HG03175 (cell line): ENCODE results near the gene LMBRD2.

Experiments used
- ATAC-seq: cut with Tn5 transposase; IDR thresholded peaks from one replicate; pipeline ENCODE4 v1.9.1; 2021; ENCODE audit warnings: mild to moderate bottlenecking, moderate library complexity; ENCODE audit not compliant: unreplicated experiment

LMBRD2 gene

DNA sequence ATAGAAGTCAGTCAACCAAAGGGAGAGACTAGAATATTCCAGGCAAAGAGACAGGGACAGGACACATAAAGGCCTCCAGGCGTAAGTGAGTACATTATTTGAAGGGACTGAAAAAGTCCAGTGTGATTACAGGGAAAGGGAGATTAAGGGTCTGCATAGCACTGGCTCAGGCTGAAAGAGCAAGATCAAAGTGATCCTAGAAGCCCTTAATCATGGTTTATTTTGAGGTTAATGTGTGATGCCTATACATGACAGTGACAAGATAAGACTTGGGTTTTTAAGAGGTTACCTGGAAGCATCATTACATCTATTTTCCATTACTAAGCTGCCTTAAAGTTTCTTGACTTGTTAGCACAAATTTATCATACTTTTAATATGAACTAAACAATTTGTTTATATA is 25.8 kb downstream of the LMBRD2 start:
- no peak for ATAC-seq

DNA sequence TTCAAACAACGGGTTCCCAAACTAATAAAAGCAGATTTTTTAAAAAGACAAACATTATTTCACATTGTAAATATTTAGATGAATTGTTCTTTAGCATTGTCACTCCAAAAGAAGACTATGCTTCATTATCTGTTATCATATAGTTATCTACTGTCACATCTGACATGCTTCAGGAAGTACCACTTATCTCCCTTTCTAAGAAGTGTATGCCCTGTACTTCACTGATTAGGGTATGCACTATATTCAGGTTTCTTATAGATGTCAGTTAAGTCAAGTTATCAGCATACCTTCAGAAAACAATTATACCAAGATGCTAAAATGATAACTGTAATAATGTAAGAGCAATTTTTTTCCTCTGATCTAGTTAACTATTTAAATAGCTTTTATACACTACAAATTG is 40.4 kb downstream of the LMBRD2 start:
- no peak for ATAC-seq

DNA sequence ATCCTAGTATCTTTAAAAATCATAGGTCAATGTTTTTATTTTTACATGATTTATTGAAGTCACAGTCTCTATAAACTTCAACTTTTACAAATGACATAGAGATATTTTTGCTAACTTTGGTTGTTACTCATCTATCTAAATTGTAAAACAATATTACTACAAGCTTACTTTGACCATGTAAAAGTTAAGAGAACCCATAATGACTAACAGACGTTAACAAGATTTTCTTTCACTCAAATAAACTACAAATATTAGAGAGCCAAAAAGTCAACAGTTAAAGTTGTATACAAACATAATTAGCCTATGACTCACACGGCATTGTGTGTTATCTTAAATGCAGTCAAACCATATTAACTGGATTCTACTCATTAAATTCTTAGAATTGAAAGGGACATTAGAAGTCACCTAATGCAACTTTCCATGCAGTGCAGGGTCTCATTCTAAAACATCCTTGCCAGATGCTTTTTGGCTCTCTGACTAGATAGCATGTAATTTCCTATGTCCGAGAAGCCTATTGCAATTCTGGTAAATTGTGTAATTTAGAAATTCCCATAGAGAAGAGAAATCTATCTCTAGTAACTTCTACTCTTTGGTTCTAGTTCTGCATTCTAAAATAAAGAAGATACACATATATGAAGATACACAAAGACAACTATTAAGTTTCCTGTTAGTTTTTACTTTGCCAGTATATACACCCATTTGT is 42.8 kb downstream of the LMBRD2 start:
- no peak for ATAC-seq

DNA sequence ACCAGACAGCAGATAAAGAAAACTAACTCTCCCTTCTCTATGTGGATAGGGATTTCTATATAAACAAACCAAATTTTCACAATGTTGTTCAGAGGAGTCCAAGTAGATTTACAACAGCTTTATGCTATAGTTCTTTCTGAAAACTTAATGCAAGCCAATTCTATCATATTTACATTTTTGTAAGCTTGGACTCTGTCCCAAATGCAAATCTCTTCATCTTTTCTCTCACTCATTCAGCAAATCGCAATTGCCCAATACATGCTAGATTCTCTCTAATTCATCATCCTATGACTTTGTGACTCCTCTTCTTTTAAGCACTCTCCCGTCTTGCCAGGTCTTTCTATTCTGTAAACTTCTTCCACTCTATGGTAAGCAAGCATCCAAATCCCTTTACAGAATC is 45.9 kb downstream of the LMBRD2 start:
- no peak for ATAC-seq

DNA sequence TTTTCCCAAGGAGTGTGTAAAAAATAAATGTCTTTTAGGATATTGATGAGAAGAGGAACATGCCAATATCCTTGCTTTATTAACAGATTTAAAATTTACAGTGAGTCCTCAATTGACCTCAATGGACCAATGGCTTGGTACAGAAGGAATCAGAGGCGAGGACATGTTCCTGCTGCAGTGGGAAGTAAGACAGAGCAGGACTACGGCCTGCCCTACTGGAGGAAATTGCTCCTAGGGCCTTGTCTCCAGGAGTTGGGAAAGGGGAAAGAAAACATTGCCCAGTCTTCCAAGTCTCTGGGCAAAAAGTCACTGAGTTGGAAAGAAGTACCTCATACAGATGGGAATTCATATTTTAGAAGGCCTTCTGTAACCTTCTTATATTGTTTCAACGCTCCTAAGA is 51.9 kb downstream of the LMBRD2 start:
- ATAC-seq = no peak

DNA sequence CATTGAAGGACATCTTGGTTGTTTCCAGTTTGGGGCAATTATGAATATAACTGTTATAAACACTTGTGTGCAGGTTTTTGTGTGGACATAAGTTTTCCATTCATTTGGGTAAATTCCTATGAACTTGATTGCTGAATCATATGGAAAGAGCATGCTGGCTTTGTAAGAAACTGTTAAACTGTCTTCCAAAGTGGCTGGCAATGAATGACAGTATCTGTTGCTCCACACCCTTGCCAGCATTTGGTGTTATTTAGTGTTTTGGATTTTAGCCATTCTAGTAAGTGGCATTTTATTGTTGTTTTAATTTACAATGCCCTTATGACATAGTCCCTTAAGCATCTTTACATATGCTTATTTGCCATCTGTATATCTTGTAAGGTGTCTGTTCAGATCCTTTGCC is 55.2 kb downstream of the LMBRD2 start:
- ATAC-seq = no peak

DNA sequence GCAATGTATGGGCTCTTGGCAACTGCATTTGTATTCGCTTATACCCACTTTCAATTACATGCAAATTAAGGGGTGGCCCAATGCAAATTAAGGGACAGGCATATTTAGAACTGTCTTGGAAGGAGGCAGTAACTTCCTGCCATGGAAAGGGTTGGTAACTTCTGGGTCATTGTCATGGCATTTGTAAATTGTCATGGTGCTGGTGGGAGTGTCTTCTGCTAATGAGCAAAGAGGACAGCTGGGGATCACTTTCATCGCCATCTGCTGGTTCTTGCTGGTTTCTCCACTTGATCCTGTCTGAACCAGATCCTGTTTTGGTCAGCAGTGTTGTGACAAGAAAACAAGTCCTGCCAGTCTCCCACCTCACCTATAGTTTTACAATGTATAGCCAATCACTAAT is 61.7 kb downstream of the LMBRD2 start:
- ATAC-seq = peak; percentile 89

DNA sequence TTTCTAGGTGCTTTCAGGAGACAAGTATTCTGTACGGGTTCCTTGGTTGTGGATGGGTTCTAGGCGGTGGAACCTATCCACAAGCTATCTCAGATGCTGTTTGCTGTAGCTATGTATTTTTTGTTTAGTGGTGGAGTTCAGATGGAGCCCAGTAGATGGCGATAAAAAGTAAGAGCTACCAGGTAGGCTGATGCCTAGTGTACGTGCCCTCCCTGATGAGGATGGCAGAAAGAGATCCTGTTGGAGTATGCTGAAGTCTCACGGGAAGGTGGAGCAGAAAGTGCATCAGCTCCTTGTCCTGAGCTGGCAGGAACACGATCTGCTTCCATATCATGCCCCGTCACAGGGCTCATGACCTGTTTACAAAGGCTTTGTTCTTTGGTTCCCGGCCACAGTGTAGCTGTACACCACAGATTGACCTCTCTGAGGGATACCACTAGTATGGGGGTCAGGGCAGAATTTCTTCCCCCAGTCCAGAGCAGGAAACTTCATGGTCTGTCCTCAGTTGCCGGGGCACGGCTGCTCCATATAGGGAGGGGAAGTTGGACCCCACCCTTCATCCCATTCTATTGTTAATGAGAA is 72.4 kb downstream of the LMBRD2 start:
- ATAC-seq = peak; percentile 89

DNA sequence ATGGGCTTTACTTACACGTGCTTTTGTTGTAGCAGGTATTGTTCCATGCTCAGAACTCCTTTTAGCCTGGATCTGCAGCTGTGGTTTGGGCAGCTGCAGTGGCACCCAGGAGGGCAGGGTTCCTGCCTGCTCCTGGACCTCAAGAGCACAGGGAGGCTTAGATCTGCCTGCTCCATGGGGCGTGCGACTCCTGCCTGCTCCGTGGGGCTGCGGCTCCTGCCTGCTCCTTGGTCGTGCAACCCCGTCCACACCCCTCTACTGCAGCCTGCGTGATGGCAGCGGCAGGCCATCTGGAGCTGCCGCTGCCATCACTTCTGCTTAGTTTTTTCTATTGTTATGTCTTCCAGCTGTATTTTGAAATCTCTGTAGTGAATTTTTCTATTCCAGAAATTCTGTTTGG is 73.3 kb downstream of the LMBRD2 start:
- no peak for ATAC-seq

DNA sequence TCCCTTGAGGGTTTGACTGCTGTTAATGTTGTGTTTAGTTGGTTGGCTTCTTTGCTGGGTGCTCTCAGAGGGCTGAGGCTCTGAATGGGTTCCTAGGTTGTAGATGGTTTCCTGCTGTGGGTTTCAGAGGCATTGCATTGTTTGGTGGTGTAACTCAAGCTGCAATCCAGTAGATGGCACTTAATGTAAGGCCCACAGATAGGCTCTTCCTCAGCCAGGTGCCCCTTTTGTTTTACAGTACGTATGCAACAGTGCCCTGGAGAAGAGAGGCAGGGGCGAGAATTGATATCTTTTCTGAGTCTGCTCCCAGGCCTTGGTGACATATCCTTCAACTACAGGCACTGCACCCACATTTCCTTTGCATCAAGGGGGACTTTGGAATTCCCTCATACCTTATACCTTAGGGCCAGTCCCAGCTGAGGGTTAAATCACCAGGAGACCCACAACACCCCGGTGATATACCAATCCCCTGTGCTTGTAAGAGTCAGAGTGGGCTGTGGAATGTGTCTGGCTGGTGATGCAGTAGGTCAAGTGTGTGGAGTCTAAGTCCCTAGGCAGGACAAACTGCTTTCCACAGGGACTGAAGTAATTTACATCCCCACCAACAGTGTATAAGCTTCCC is 78.0 kb downstream of the LMBRD2 start:
- peak; percentile 86 for ATAC-seq

DNA sequence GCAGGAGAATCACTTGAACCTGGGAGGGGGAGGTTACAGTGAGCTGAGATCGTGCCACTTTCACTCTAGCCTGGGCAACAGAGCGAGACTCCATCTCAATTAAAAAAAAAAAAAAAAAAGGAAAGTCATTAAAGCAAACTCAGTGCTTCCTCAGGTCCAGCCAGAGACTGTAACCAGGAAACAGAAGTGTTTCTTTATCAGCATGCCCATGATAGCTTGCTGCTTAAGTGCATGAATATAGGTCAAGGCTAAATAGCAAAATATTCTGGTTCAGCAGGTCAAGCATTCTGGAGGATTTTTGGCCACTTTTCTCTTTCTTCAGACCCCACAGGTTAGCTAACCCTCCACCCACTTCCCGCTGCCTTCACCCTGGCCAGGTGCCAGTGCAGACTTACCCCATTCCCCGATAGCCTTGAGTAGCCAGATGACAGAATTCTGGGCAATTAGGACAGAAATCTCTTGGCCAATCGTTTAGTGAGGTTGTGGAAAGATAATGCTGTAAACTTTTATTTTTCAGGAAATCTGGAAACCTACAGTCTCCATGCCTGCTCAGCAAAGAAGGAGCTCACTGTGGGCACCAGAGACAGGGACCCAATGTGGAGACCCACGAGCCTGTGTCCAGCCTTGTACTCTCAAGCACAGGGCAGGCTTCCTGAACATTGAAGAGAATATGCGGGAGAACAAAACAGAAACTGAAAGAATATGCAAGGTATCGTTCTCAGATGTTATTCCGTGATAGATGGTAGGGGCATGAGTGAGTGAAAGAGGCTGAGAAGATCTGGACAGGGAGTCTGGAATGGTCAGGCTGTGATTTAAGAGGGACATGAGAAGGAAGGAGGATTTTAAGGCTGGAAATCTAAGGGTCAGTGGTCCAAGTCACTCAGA is 80.8 kb downstream of the LMBRD2 start:
- peak; percentile 33 for ATAC-seq

DNA sequence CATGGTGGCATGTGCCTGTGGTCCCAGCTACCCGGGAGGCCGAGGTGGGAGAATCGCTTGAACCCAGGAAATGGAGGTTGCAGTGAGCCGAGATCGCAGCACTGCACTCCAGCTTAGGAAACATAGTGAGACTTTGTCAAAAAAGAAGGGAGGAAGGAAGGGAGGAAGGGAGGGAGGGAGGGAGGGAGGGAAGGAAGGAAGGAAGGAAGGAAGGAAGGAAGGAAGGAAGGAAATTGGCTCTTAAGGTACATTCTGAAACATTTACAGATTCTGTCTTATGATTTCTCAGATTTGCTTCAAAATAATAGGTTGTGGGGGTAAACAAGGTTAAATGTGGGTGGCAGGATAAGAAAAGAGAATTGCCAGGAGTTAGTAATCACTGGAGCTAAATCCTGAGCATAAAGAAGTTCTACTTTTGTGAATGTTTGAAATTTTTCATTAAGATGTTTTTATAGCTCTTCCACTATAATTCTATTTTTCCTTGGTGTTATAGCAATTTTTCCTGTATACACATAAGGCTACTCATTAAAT is 82.9 kb downstream of the LMBRD2 start:
- no peak for ATAC-seq

DNA sequence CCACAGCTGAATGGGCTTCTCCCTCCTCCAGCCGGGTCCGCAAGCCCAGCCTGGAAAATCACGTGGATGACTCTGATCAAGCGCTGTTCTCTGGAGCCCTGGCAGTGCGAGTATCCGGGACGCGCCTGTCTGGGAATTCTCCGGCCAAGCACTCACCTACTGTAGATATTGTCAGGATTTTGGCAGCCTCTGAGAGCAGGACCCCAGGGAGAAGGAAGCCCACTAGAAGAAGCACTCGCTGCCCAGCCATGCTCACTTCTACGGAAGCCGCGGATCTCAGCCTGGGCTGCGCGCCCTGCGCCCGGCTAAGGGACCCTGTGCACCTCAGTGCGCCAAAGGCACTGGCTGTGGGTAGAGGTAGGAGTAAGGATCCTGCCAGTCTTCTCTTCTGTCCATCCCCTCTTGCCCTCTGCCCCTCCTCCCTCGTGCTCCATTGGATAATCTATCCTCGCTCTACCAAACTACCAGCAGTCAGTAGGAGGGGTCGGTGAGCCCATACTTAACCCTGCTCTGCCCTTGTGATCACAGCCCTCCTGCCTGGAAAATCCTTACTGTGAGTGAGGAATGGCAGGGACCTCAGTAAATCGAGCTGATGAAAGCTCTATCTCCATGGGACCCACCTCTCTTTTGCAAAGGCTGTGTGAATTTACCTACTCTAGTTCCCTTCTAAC is 85.0 kb downstream of the LMBRD2 start, which contains the start of gene UGT3A2:
UGT3A2 (minus strand) TSS at position 343 of the 671 bp plus-strand sequence; CDS start at position 250, 93 bp downstream.
- no peak for ATAC-seq

DNA sequence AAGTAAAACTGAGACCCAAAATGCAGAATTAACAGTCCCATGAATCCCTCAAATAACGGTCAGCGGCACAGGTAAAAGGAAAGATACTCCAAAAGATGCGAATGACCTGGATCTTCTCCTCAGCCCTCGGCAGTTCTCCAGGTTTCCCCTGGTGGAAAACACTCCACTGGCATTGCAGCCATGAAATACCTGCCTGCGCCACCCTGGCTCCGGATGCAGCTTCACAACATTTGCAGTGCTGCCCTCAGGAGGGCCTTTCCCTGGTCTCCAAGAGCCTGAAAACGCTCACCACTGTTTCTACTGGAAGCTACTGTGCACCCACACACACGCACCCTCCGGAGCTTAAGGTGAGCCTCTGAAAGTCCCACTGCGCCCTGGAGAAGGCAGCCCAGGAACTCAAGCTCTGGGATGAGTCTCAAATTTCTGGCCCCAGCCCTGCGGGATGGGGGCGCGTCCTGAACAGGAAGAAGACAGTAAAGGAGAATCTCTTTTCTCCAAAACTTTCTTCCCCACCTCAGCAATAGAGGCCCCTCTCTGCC is 85.6 kb downstream of the LMBRD2 start:
- ATAC-seq = no peak

DNA sequence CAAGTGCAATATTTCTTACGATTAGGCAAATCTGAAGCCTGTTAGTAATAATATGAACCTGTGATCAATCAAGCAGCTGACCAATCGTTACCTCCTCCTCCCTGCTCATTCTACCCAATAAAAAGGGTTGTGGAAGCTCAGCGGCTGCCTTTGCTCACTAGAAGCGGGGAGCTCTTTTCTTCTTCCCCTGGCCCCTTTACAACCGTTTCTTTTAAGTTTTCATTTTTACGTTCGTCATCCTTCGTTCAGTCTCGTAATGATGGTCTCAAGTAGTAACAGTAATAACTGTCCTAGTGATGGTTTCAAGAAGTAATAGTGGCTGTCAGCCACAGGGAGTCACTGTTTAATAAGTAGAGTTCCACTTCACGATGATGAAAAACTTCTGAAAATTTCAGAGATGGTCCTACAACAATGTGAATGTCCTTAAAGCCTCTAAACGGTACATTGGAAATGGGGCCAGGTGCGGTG is 91.2 kb downstream of the LMBRD2 start:
- ATAC-seq = no peak

DNA sequence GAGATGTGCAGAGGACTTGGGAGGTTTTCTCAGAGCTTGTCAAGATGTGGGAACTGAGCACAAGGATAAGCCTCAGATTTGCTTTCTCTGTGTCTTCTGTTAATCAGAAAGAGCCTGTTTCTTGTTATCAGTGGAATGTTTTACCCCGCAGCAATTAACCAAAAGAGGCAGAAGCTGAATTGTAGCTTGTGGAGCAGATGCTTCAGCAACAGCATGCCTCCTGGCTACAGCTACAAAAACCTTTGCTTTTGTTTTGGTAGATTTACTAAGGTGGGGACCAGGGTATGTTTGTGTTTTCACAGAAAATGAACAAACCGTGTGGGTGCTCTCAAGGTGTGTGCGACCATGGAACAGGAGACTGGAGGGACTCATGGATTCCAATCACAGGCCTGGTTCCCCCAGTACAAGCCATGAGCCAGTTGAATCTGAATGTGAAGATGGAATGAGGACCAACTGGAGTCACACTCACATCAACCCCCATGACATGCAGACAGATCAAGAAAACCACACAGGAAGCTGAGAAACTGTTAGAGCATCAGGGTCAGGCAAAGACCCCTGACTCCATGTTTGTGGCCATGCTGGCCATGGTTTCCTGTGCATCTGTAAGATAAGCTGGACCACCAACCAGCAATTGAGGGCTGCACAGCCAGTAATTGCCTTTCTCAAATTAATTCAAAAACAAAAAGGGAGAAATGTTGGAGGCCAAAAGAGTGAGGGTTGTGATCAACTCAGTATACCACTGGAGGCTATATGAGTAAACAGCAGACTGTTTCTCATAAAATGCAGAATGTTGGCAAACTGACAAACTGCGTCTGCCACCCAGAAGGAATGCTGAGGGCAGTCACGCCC is 91.9 kb downstream of the LMBRD2 start:
- no peak for ATAC-seq

DNA sequence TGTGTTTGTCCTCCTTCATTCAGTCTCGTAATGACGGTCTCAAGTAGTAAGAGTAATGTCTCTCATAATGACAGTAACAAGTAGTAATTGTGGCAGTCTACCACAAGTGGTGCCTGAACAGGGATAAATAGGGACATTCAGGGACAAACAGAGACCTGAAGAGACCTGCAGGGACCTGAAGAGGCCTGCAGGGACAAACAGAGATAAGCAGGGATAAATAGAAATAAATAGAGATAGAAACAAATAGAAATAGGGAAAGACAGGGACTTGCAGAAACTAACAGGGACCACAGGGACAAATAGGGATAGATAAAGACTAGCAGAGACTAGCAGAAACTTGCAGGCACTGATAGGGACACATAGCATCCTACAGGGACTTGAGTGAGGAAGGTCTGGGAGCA is 92.9 kb downstream of the LMBRD2 start:
- no peak for ATAC-seq

DNA sequence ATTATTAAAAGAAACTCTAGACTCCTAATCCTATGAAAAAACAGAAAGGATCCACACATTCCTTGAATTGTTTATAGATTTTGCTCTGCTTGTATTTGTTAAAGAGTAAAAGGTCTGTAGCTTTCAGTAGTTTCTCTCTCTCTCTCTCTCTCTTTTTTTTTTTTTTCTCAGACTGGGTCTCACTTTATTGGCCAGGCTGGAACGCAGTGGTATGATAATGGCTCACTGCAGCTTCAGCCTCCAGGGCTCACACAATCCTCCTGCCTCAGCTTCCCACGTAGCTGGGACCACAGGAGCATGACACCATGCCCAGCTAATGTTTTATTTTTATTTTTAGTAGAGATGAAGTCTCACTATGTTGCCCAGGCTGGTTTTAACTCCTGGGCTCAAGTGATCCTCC is 94.3 kb downstream of the LMBRD2 start:
- no peak for ATAC-seq

DNA sequence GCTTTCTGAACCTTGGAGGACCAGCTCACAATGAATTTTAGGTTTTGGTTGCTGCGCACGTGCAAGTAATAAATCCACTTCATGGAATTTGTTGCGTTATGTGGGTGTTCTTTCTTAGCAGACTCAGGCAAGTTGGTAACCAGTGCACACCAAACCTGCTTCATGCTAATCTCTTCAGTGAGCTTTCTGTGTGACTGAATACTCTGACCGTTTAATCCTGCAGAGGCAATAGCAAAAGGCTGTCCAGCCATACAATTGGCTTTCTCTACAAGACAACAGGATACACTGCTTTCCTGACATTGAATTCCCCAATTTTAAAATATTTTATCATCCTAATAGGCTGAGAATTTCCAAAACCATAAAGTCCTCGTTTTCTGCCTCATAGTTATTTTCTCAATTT is 95.3 kb downstream of the LMBRD2 start:
- ATAC-seq = no peak
